ENCODE results near the gene SLC14A1. TPM values are rescaled to one million over a fixed set of nuclear protein-coding genes. Genes with fewer than 3 reads are reported as not detected.

Gene SLC14A1
- total and polyA plus RNA-seq, 7 experiments from 2014 or later = 0.97 to 12.9 (median 3.2) TPM

DNA sequence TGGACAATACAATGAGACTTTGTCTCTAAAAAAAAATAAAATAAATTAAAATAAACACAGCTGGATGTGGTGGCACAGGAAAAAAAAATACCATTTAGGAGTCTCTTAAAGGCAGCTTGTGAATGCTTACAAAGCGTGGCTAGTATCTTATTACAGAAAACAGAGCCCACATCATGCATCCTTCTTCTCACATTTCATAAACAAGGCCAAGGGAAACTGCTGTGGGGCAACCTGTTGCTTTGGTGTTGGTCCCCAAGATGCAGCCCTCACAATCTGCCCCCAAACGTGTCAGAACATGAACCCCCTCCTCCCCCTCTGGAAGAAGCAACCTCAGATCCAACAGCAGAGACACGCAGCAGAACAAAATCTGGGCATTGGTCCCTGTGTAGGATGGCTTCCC lies 2.6 kb downstream of the SLC14A1 start:
- no peak for DNase-seq
- Mint-ChIP-seq H3K4me3 (no peak overlapping the region), H3K9me3 (no peaks in the 10 kb centered on the region), H3K27ac (no peak overlapping the region), H3K27me3 (peaks cover 0 to 31% (median 0%) of the 10 kb centered on the region in 5 donors), H3K4me1 (peaks cover 0 to 15% (median 0%) of the 10 kb centered on the region in 7 donors), H3K36me3 (peaks cover 0 to 7% (median 0%) of the 10 kb centered on the region in 5 donors)
- intact Hi-C loops (cut with micrococcal nuclease) = no loop called here
- Histone ChIP-seq H3K4me3 (ENCODE audit: low read length) (no peak overlapping the region), H3K4me1 (ENCODE audit: control insufficient read depth in 2 of 2, insufficient read depth in 2 of 2, low read length in 2 of 2) (no peaks in the 10 kb centered on the region), H3K27ac (ENCODE audit: low read depth, low read length) (no peak overlapping the region), H3K36me3 (ENCODE audit: control insufficient read depth in 2 of 3, insufficient read depth in 3 of 3, low read length in 3 of 3) (no peaks in the 10 kb centered on the region), H3K27me3 (ENCODE audit: control insufficient read depth in 2 of 2, insufficient read depth in 2 of 2, low read length in 2 of 2) (no peaks in the 10 kb centered on the region), H3K9me3 (ENCODE audit: control insufficient read depth in 2 of 3, low read length in 3 of 3) (no peaks in the 10 kb centered on the region)
- ATAC-seq = no peak
- CTCF ChIA-PET = no interaction called here
- POLR2A ChIA-PET = no interaction called here

DNA sequence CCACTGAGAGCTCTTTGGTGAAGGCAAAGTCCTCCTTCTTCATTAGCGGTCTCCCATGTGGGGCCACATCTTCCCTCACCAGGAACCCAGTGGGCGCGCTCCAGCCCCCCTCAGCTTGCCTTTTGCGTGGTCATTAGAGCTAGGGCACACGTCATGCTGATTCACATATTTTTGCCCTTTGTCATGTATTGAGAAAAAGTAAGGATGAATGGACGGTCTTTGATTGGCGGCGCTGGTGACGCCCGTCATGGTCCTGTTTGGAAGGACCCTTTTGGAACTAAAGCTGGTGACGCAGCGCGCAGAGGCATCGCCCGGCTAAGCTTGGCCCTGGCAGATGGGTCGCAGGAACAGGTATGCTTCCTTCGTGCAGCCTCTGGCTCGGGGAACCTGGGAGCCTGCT lies 3.1 kb downstream of the SLC14A1 start:
- no peak for DNase-seq
- intact Hi-C loops (cut with micrococcal nuclease) = no loop called here
- ChIA-PET CTCF (no interaction called here), POLR2A (no interaction called here)
- peaks cover 0 to 28% (median 0%) of the 10 kb centered on the region in 5 donors for H3K27me3 Mint-ChIP-seq
- Histone ChIP-seq H3K27ac (ENCODE audit: low read depth, low read length) (no peak overlapping the region), H3K27me3 (ENCODE audit: control insufficient read depth in 2 of 2, insufficient read depth in 2 of 2, low read length in 2 of 2) (no peaks in the 10 kb centered on the region), H3K36me3 (ENCODE audit: control insufficient read depth in 2 of 3, insufficient read depth in 3 of 3, low read length in 3 of 3) (no peaks in the 10 kb centered on the region), H3K4me3 (ENCODE audit: low read length) (no peak overlapping the region), H3K4me1 (ENCODE audit: control insufficient read depth in 2 of 2, insufficient read depth in 2 of 2, low read length in 2 of 2) (no peaks in the 10 kb centered on the region), H3K9me3 (ENCODE audit: control insufficient read depth in 2 of 3, low read length in 3 of 3) (no peaks in the 10 kb centered on the region)
- H3K9me3 Mint-ChIP-seq = no peaks in the 10 kb centered on the region
- H3K4me3 Mint-ChIP-seq = no peak overlapping the region
- no peak overlapping the region for H3K27ac Mint-ChIP-seq
- peaks cover 0 to 15% (median 0%) of the 10 kb centered on the region in 7 donors for H3K4me1 Mint-ChIP-seq
- ATAC-seq = no peak
- peaks cover 0 to 7% (median 0%) of the 10 kb centered on the region in 5 donors for H3K36me3 Mint-ChIP-seq

DNA sequence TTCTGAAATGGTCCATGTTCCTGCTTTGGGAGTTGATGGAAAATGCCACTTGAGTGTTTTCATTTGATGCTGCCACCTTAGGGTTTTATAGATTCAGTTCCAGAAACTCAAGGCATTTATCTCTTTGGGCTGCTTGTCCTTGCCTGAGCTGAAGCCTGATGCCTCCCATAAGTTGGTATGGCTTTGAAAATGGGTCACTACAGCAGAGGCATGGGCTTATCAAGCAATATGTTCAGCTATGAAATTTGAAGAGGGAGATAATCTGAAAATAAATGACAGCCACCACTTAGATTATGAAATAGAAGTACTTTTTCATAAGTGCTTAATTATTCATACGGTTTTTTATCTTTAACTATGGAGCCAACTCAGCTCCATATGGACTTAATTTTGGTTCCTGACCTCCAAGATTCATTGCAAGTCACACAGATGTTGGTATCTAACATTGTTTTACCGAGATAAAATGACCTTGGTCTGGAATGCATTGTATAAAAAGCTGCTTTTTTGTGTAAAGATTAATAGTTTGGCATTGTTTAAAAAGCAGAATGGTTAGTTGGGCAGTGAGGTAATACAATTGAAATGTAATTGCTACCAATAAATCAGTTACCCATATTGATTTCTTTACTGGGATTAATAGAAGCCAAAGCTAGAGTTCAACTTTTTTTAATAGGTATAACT lies 4.5 kb downstream of the SLC14A1 start:
- Mint-ChIP-seq H3K9me3 (no peaks in the 10 kb centered on the region), H3K36me3 (peaks cover 0 to 10% (median 0%) of the 10 kb centered on the region in 5 donors), H3K27ac (no peak overlapping the region), H3K4me3 (no peak overlapping the region), H3K27me3 (peaks cover 0 to 24% (median 0%) of the 10 kb centered on the region in 5 donors), H3K4me1 (peaks cover 0 to 11% (median 0%) of the 10 kb centered on the region in 7 donors)
- intact Hi-C loops (cut with micrococcal nuclease) = no loop called here
- ATAC-seq = no peak
- ChIA-PET CTCF (no interaction called here), POLR2A (interaction anchor here (0.7 kb wide), 1 partner anchor 136 kb away, joined by 3 read pairs; no protein-coding TSS in a partner anchor)
- no peak overlapping the region for H3K27ac ChIP-seq (ENCODE audit: low read depth, low read length)
- H3K36me3 ChIP-seq (ENCODE audit: control insufficient read depth in 2 of 3, insufficient read depth in 3 of 3, low read length in 3 of 3) = no peaks in the 10 kb centered on the region
- no peak for DNase-seq
- H3K4me3 ChIP-seq (ENCODE audit: low read length) = no peak overlapping the region
- H3K4me1 ChIP-seq (ENCODE audit: control insufficient read depth in 2 of 2, insufficient read depth in 2 of 2, low read length in 2 of 2) = no peaks in the 10 kb centered on the region
- H3K9me3 ChIP-seq (ENCODE audit: control insufficient read depth in 2 of 3, low read length in 3 of 3) = no peaks in the 10 kb centered on the region
- no peaks in the 10 kb centered on the region for H3K27me3 ChIP-seq (ENCODE audit: control insufficient read depth in 2 of 2, insufficient read depth in 2 of 2, low read length in 2 of 2)

DNA sequence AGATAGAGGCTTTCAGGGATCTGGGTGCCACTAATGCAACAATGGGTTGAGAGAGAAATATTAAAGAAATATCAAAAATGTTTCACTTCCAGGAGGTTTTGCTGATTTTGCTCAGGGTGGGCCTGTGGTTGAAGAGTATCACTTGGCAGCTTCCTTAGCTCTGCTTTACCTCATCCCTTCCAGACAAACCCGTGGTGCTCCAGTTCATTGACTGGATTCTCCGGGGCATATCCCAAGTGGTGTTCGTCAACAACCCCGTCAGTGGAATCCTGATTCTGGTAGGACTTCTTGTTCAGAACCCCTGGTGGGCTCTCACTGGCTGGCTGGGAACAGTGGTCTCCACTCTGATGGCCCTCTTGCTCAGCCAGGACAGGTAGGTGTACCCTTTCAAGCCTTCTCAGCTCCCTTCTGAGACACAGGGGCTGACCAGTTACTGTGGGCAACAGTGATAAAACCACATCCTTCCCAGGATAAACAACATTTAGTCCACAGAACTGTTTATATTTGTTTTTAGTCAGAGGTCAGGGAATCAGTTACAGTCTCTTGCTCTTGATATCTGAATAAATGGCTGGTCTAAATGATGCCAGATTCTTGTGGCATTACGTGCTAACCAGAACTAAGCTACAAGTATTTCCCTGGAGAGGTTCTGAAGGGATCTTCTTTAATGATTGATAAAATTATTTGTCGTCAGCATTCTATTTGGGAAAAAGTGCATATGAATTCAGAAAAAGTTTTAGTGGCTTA lies 7.0 kb downstream of the SLC14A1 start:
- Mint-ChIP-seq H3K9me3 (no peaks in the 10 kb centered on the region), H3K4me1 (no peaks in the 10 kb centered on the region), H3K27me3 (peaks cover 0 to 17% (median 0%) of the 10 kb centered on the region in 5 donors), H3K27ac (no peak overlapping the region), H3K4me3 (no peak overlapping the region), H3K36me3 (peaks cover 0 to 9% (median 0%) of the 10 kb centered on the region in 5 donors)
- no peak overlapping the region for H3K27ac ChIP-seq (ENCODE audit: low read depth, low read length)
- intact Hi-C loops (cut with micrococcal nuclease) = no loop called here
- no peak overlapping the region for H3K4me3 ChIP-seq (ENCODE audit: low read length)
- ChIA-PET CTCF (interaction anchor here (1.3 kb wide), 1 partner anchor 9 kb away, joined by 4 read pairs; no protein-coding TSS in a partner anchor), POLR2A (interaction anchor here (1.0 kb wide), 1 partner anchor 368 kb away, joined by 3 read pairs; no protein-coding TSS in a partner anchor)
- no peaks in the 10 kb centered on the region for H3K36me3 ChIP-seq (ENCODE audit: control insufficient read depth in 2 of 3, insufficient read depth in 3 of 3, low read length in 3 of 3)
- no peak for ATAC-seq
- no peaks in the 10 kb centered on the region for H3K4me1 ChIP-seq (ENCODE audit: control insufficient read depth in 2 of 2, insufficient read depth in 2 of 2, low read length in 2 of 2)
- no peak for DNase-seq
- H3K27me3 ChIP-seq (ENCODE audit: control insufficient read depth in 2 of 2, insufficient read depth in 2 of 2, low read length in 2 of 2) = no peaks in the 10 kb centered on the region
- H3K9me3 ChIP-seq (ENCODE audit: control insufficient read depth in 2 of 3, low read length in 3 of 3) = no peaks in the 10 kb centered on the region

DNA sequence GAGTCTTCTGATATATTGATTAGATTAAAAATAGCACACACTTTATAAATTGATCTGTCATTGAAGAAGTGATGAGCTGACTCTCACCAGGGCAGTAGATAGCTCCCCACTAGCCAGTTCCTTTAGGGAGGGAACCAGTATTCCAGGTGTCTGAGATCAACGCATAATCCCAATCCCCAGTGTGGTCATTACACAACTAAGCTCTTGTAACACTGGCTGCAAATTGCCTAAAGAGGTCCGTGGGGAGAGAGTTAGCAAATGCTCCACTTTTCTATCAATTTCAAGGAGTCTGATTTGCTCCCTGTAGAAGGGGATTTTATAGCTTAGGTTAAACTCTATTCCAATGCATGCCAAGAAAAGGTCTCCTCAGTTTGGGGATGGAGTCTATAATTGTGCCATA lies 7.7 kb downstream of the SLC14A1 start:
- no peaks in the 10 kb centered on the region for H3K4me1 Mint-ChIP-seq
- peaks cover 0 to 6% (median 0%) of the 10 kb centered on the region in 5 donors for H3K36me3 Mint-ChIP-seq
- CTCF ChIA-PET = no interaction called here
- Histone ChIP-seq H3K4me1 (ENCODE audit: control insufficient read depth in 2 of 2, insufficient read depth in 2 of 2, low read length in 2 of 2) (no peaks in the 10 kb centered on the region), H3K9me3 (ENCODE audit: control insufficient read depth in 2 of 3, low read length in 3 of 3) (no peaks in the 10 kb centered on the region), H3K27me3 (ENCODE audit: control insufficient read depth in 2 of 2, insufficient read depth in 2 of 2, low read length in 2 of 2) (no peaks in the 10 kb centered on the region), H3K36me3 (ENCODE audit: control insufficient read depth in 2 of 3, insufficient read depth in 3 of 3, low read length in 3 of 3) (no peaks in the 10 kb centered on the region), H3K4me3 (ENCODE audit: low read length) (no peak overlapping the region), H3K27ac (ENCODE audit: low read depth, low read length) (no peak overlapping the region)
- ATAC-seq (no peak), DNase-seq (no peak)
- peaks cover 0 to 17% (median 0%) of the 10 kb centered on the region in 5 donors for H3K27me3 Mint-ChIP-seq
- H3K27ac Mint-ChIP-seq = no peak overlapping the region
- intact Hi-C loops (cut with micrococcal nuclease) = no loop called here
- no peaks in the 10 kb centered on the region for H3K9me3 Mint-ChIP-seq
- no peak overlapping the region for H3K4me3 Mint-ChIP-seq
- POLR2A ChIA-PET = no interaction called here

DNA sequence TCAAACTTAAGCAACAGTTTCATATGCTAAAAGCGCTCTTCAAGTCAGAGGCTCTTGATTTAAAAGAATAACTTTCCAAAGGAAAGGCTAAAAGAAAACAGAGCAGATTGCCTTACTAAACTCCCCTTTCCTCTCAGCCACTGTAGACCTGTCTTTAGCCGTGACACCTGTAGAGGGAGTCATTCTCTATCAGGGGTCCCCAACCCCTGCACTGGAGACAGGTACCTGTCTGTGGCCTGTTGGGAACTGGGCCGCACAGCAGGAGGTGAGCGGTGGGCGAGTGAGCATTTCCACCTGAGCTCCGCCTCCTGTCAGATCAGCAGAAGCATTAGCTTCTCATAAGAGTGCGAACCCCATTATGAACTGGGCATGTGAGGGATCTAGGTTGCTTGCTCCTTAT lies 9.6 kb downstream of the SLC14A1 start:
- ChIA-PET CTCF (no interaction called here), POLR2A (no interaction called here)
- Histone ChIP-seq H3K4me1 (ENCODE audit: control insufficient read depth in 2 of 2, insufficient read depth in 2 of 2, low read length in 2 of 2) (no peaks in the 10 kb centered on the region), H3K4me3 (ENCODE audit: low read length) (no peak overlapping the region), H3K9me3 (ENCODE audit: control insufficient read depth in 2 of 3, low read length in 3 of 3) (no peaks in the 10 kb centered on the region), H3K36me3 (ENCODE audit: control insufficient read depth in 2 of 3, insufficient read depth in 3 of 3, low read length in 3 of 3) (no peaks in the 10 kb centered on the region), H3K27me3 (ENCODE audit: control insufficient read depth in 2 of 2, insufficient read depth in 2 of 2, low read length in 2 of 2) (no peaks in the 10 kb centered on the region), H3K27ac (ENCODE audit: low read depth, low read length) (no peak overlapping the region)
- intact Hi-C loops (cut with micrococcal nuclease) = no loop called here
- DNase-seq (no peak), ATAC-seq (no peak)
- no peaks in the 10 kb centered on the region for H3K9me3 Mint-ChIP-seq
- H3K27ac Mint-ChIP-seq = no peak overlapping the region
- H3K4me1 Mint-ChIP-seq = no peaks in the 10 kb centered on the region
- H3K4me3 Mint-ChIP-seq = no peak overlapping the region
- peaks cover 0 to 12% (median 0%) of the 10 kb centered on the region in 5 donors for H3K27me3 Mint-ChIP-seq
- peaks cover 0 to 10% (median 0%) of the 10 kb centered on the region in 5 donors for H3K36me3 Mint-ChIP-seq
